Fibroblast of lung (primary cell): ENCODE measurements around the gene PNPLA8. TPM values are rescaled to one million over a fixed set of nuclear protein-coding genes. Genes with fewer than 3 reads are reported as not detected.

Source experiments
- DNase-seq, 2 donors: peaks; one replicate each; pipeline versions ENCODE4 v3.0.0 to v3.0.0-alpha.2; 2010; ENCODE audit warnings: low read depth in 2 of 2
- H2AFZ ChIP-seq: 2 replicates; pipeline ENCODE4 v1.5.1; 2012; ENCODE audit warnings: low read length, control low read depth, inconsistent platforms
- H3K27ac ChIP-seq: 2 replicates; pipeline ENCODE4 v1.5.1; 2011; ENCODE audit warnings: low read length, control low read depth; ENCODE audit not compliant: insufficient read depth
- H3K27me3 ChIP-seq: 2 replicates; pipeline ENCODE4 v1.5.1; 2011; ENCODE audit warnings: mild to moderate bottlenecking, low read length; ENCODE audit not compliant: control insufficient read depth, insufficient read depth
- H3K36me3 ChIP-seq: 2 replicates; pipeline ENCODE4 v1.5.1; 2011; ENCODE audit warnings: low read length; ENCODE audit not compliant: control insufficient read depth, insufficient read depth
- H3K4me1 ChIP-seq: 2 replicates; pipeline ENCODE4 v1.5.1; 2011; ENCODE audit warnings: low read length; ENCODE audit not compliant: control insufficient read depth, insufficient read depth; ENCODE audit errors: extremely low read depth
- H3K4me2 ChIP-seq: 2 replicates; pipeline ENCODE4 v1.5.1; 2011; ENCODE audit warnings: low read length, control low read depth; ENCODE audit not compliant: insufficient read depth; ENCODE audit errors: extremely low read depth
- H3K4me3 ChIP-seq, 4 experiments: fragments of 200-600 bp in 1 of 4; sonication (generic) in 1 of 4; replicated peaks in 1 of 4; 2 replicates each; pipeline ENCODE4 v1.5.1; 2011 to 2016; ENCODE audit warnings: low read length in 4 of 4, low read depth in 3 of 4, mild to moderate bottlenecking in 3 of 4, control low read depth in 2 of 4, inconsistent platforms in 1 of 4, mixed read lengths in 1 of 4; ENCODE audit not compliant: insufficient read depth in 1 of 4; ENCODE audit errors: control extremely low read depth in 1 of 4
- H3K79me2 ChIP-seq: 2 replicates; pipeline ENCODE4 v1.5.1; 2012; ENCODE audit warnings: mild to moderate bottlenecking, low read length, inconsistent platforms; ENCODE audit not compliant: control insufficient read depth, insufficient read depth
- H3K9ac ChIP-seq: 2 replicates; pipeline ENCODE4 v1.5.1; 2011; ENCODE audit warnings: mild to moderate bottlenecking, low read length, control low read depth; ENCODE audit not compliant: insufficient read depth
- H3K9me3 ChIP-seq: 2 replicates; pipeline ENCODE4 v1.5.1; 2012; ENCODE audit warnings: low read depth, low read length; ENCODE audit not compliant: control insufficient read depth, insufficient read depth
- H4K20me1 ChIP-seq: 2 replicates; pipeline ENCODE4 v1.5.1; 2011; ENCODE audit warnings: low read length; ENCODE audit not compliant: control insufficient read depth, insufficient read depth; ENCODE audit errors: extremely low read depth
- CTCF ChIP-seq, 2 donors: IDR thresholded peaks in 1 of 2; conservative IDR thresholded peaks in 1 of 2; 1 replicate in 1 of 2; 2 replicates in 1 of 2; pipeline ENCODE4 v1.5.1; 2011 to 2012; ENCODE audit warnings: low read length in 2 of 2, control low read depth in 1 of 2, inconsistent platforms in 1 of 2, low read depth in 1 of 2, mild to moderate bottlenecking in 1 of 2
- EZH2 ChIP-seq: IDR thresholded peaks from 2 replicates; pipeline ENCODE4 v1.5.1; 2012; ENCODE audit warnings: low read length, control low read depth, mild to moderate bottlenecking; ENCODE audit errors: missing control alignments
- polyA plus RNA-seq, 2 donors: library from polyadenylated mRNA; depleted of rRNA in 1 of 2; stranded (reverse) in 1 of 2; unstranded in 1 of 2; fragments of >200 nt; gene quantifications; 2 replicates each; pipeline ENCODE4 v1.2.1, GENCODE V29; 2011 to 2012; ENCODE audit warnings: missing spikeins in 1 of 2
- total RNA-seq: library from RNA; depleted of rRNA; stranded (reverse); fragments of >200 nt; gene quantifications from 2 replicates; pipeline ENCODE4 v1.2.1, GENCODE V29; 2014

Gene PNPLA8
- total and polyA plus RNA-seq, 2 donors (not counting 1 experiment from before 2014, with no cell fraction given) = 27.9 to 36.7 TPM

GRCh38 chr7:108535257-108535656, 9.3 kb upstream of the PNPLA8 start:
- no peak overlapping the region for H3K27ac ChIP-seq
- TF ChIP-seq CTCF (conservative IDR thresholded peaks at IDR 0.05 in 1 of 2, IDR thresholded peaks at IDR 0.05 in 1 of 2; ENCODE audit: low read depth in 1 of 2, low read length in 2 of 2) (no peak), EZH2 (no peak)
- H3K79me2 ChIP-seq = no peaks in the 10 kb centered on the region
- H3K36me3 ChIP-seq = no peaks in the 10 kb centered on the region
- DNase-seq = no peak
- H3K4me1 ChIP-seq = no peaks in the 10 kb centered on the region
- H3K9ac ChIP-seq = no peak overlapping the region
- H4K20me1 ChIP-seq = no peaks in the 10 kb centered on the region
- H3K4me3 ChIP-seq = no peak overlapping the region
- no peak overlapping the region for H3K4me2 ChIP-seq
- no peaks in the 10 kb centered on the region for H3K27me3 ChIP-seq
- no peak overlapping the region for H2AFZ ChIP-seq
- H3K9me3 ChIP-seq = no peaks in the 10 kb centered on the region

GRCh38 chr7:108533712-108534111, 7.8 kb upstream of the PNPLA8 start:
- TF ChIP-seq EZH2 = no peak
- no peaks in the 10 kb centered on the region for H3K79me2 ChIP-seq
- H4K20me1 ChIP-seq = no peaks in the 10 kb centered on the region
- no peak overlapping the region for H2AFZ ChIP-seq
- no peak overlapping the region for H3K4me2 ChIP-seq
- no peak overlapping the region for H3K4me3 ChIP-seq
- no peaks in the 10 kb centered on the region for H3K36me3 ChIP-seq
- DNase-seq = no peak
- H3K4me1 ChIP-seq = no peaks in the 10 kb centered on the region
- no peaks in the 10 kb centered on the region for H3K9me3 ChIP-seq
- H3K27me3 ChIP-seq = no peaks in the 10 kb centered on the region
- no peak overlapping the region for H3K9ac ChIP-seq
- no peak overlapping the region for H3K27ac ChIP-seq

GRCh38 chr7:108529341-108529740, 3.4 kb upstream of the PNPLA8 start:
- TF ChIP-seq CTCF (conservative IDR thresholded peaks at IDR 0.05 in 1 of 2, IDR thresholded peaks at IDR 0.05 in 1 of 2; ENCODE audit: low read depth in 1 of 2, low read length in 2 of 2) (no peak), EZH2 (no peak)
- Histone ChIP-seq H3K9me3 (no peaks in the 10 kb centered on the region), H4K20me1 (no peaks in the 10 kb centered on the region), H3K27me3 (no peaks in the 10 kb centered on the region), H3K27ac (no peak overlapping the region), H3K79me2 (peaks cover 7% of the 10 kb centered on the region), H3K4me2 (no peak overlapping the region), H2AFZ (no peak overlapping the region), H3K36me3 (no peaks in the 10 kb centered on the region), H3K9ac (no peak overlapping the region), H3K4me1 (peaks cover 4% of the 10 kb centered on the region), H3K4me3 (no peak overlapping the region)
- DNase-seq = no peak
